H1 (cell line): ENCODE data around the gene KCND3. TPM values are rescaled to one million over a fixed set of nuclear protein-coding genes. Genes with fewer than 3 reads are reported as not detected.

Experiments used
- CTCF ChIA-PET: fragments of 300-600 bp; sonication (Branson Sonifier 250); formaldehyde crosslinking; loops from one replicate; lab custom pipeline; 2021; ENCODE audit not compliant: partially characterized antibody; lab: Charles Lee
- POLR2A ChIA-PET: fragments of 300-600 bp; sonication (Branson Sonifier 250); formaldehyde crosslinking; loops from one replicate; lab custom pipeline; 2021; ENCODE audit warnings: inconsistent platforms; ENCODE audit not compliant: partially characterized antibody; lab: Charles Lee
- DNase-seq, 2 experiments: peaks; one replicate each; pipeline versions ENCODE4 v3.0.0 to v3.0.0-alpha.2; 2010 to 2022; ENCODE audit warnings: low spot score in 2 of 2, low read depth in 1 of 2, mixed read lengths in 1 of 2
- FAIRE-seq: peaks from 2 replicates; lab custom pipeline; 2011; peaks lifted over from hg19 to GRCh38; lab: Jason Lieb, UNC
- H2AFZ ChIP-seq: 2 replicates; pipeline ENCODE4 v1.8.1; 2012; ENCODE audit warnings: low read length, inconsistent platforms
- H2AK5ac ChIP-seq: 2 replicates; pipeline ENCODE4 v1.6.1; 2013; ENCODE audit warnings: low read depth, low read length
- H2BK120ac ChIP-seq: replicated peaks from 2 replicates; pipeline ENCODE3; 2013; ENCODE audit warnings: low read depth, low read length, inconsistent platforms
- H2BK12ac ChIP-seq: 2 replicates; pipeline ENCODE4 v1.6.1; 2013; ENCODE audit warnings: low read depth, low read length
- H2BK15ac ChIP-seq: 2 replicates; pipeline ENCODE4 v1.6.1; 2013; ENCODE audit warnings: low read length
- H2BK20ac ChIP-seq: 2 replicates; pipeline ENCODE4 v1.6.1; 2013; ENCODE audit warnings: low read length
- H2BK5ac ChIP-seq: 2 replicates; pipeline ENCODE4 v1.6.1; 2013; ENCODE audit warnings: low read depth, low read length
- H3K14ac ChIP-seq: 2 replicates; pipeline ENCODE4 v1.6.1; 2013; ENCODE audit warnings: inconsistent platforms; ENCODE audit not compliant: insufficient read length
- H3K18ac ChIP-seq: 2 replicates; pipeline ENCODE4 v1.6.1; 2013; ENCODE audit warnings: low read length; ENCODE audit errors: extremely low read depth
- H3K23ac ChIP-seq: 2 replicates; pipeline ENCODE4 v1.6.1; 2013; ENCODE audit warnings: inconsistent platforms; ENCODE audit not compliant: insufficient read length
- H3K23me2 ChIP-seq: 2 replicates; pipeline ENCODE4 v1.6.1; 2013; ENCODE audit warnings: low read depth, low read length
- H3K27ac ChIP-seq: 2 replicates; pipeline ENCODE4 v1.6.1; 2011; ENCODE audit warnings: low read depth, low read length, inconsistent platforms
- H3K27me3 ChIP-seq, 4 experiments: replicated peaks in 1 of 4; 1 replicate in 1 of 4; 2 replicates in 3 of 4; pipeline versions ENCODE4 v1.6.1 to v1.8.1; 2011 to 2013; ENCODE audit warnings: low read length in 3 of 4, mild to moderate bottlenecking in 3 of 4, inconsistent platforms in 2 of 4, mixed read lengths in 2 of 4, moderate library complexity in 1 of 4; ENCODE audit not compliant: control insufficient read depth in 3 of 4, insufficient read depth in 3 of 4; ENCODE audit errors: extremely low read depth in 1 of 4
- H3K36me3 ChIP-seq, 4 experiments: 2 replicates each; pipeline versions ENCODE4 v1.6.1 to v1.8.1; 2011 to 2013; ENCODE audit warnings: mild to moderate bottlenecking in 4 of 4, low read length in 3 of 4, moderate library complexity in 2 of 4, control low read depth in 1 of 4, inconsistent platforms in 1 of 4; ENCODE audit not compliant: insufficient read depth in 4 of 4, control insufficient read depth in 2 of 4
- H3K4ac ChIP-seq: replicated peaks from 2 replicates; pipeline ENCODE3; 2013; ENCODE audit warnings: low read length, low read depth, mixed read lengths, inconsistent platforms; ENCODE audit not compliant: insufficient read length
- H3K4me1 ChIP-seq, 4 experiments: replicated peaks in 1 of 4; 1 replicate in 1 of 4; 2 replicates in 3 of 4; pipeline versions ENCODE4 v1.6.1 to v1.8.1; 2011 to 2013; ENCODE audit warnings: low read length in 3 of 4, inconsistent platforms in 2 of 4, mixed read lengths in 1 of 4; ENCODE audit not compliant: insufficient read depth in 4 of 4, control insufficient read depth in 3 of 4
- H3K4me2 ChIP-seq, 2 experiments: 2 replicates each; pipeline versions ENCODE4 v1.6.1 to v1.8.1; 2011 to 2013; ENCODE audit warnings: low read depth in 2 of 2, low read length in 2 of 2, control low read depth in 1 of 2, inconsistent platforms in 1 of 2, mild to moderate bottlenecking in 1 of 2; ENCODE audit not compliant: insufficient read depth in 1 of 2
- H3K4me3 ChIP-seq, 4 experiments: fragments of 200-600, 300-600 bp in 1 of 4; sonication (generic), shearing (Covaris generic), sonication (Bioruptor Twin) in 1 of 4; 2 replicates each; pipeline versions ENCODE4 v1.5.1 to v1.8.1; 2011 to 2016; ENCODE audit warnings: low read length in 4 of 4, low read depth in 3 of 4, control low read depth in 2 of 4, inconsistent platforms in 2 of 4, mild to moderate bottlenecking in 2 of 4, mixed read lengths in 1 of 4, moderate library complexity in 1 of 4; ENCODE audit not compliant: insufficient read depth in 2 of 4; ENCODE audit errors: extremely low read depth in 1 of 4
- H3K56ac ChIP-seq: replicated peaks from 2 replicates; pipeline ENCODE3; 2013; ENCODE audit warnings: low read depth, mild to moderate bottlenecking, mixed read lengths, low read length, inconsistent platforms; ENCODE audit not compliant: insufficient read length
- H3K79me1 ChIP-seq: 2 replicates; pipeline ENCODE4 v1.6.1; 2013; ENCODE audit warnings: low read depth, low read length, control low read depth
- H3K79me2 ChIP-seq, 2 experiments: 2 replicates each; pipeline versions ENCODE4 v1.6.1 to v1.8.1; 2012 to 2013; ENCODE audit warnings: low read length in 2 of 2, mild to moderate bottlenecking in 2 of 2, inconsistent platforms in 1 of 2; ENCODE audit not compliant: insufficient read depth in 2 of 2, control insufficient read depth in 1 of 2
- H3K9ac ChIP-seq, 4 experiments: replicated peaks in 1 of 4; 1 replicate in 1 of 4; 2 replicates in 3 of 4; pipeline versions ENCODE4 v1.6.1 to v1.8.1; 2011 to 2013; ENCODE audit warnings: low read depth in 3 of 4, low read length in 3 of 4, control low read depth in 2 of 4, mild to moderate bottlenecking in 2 of 4, moderate library complexity in 2 of 4, inconsistent platforms in 1 of 4; ENCODE audit errors: extremely low read depth in 1 of 4
- H3K9me3 ChIP-seq, 2 experiments: 2 replicates each; pipeline versions ENCODE4 v1.6.1 to v1.8.1; 2012 to 2013; ENCODE audit warnings: mild to moderate bottlenecking in 2 of 2, moderate library complexity in 2 of 2, control low read depth in 1 of 2, inconsistent platforms in 1 of 2, low read depth in 1 of 2, low read length in 1 of 2, mixed read lengths in 1 of 2; ENCODE audit not compliant: insufficient read depth in 2 of 2
- H4K20me1 ChIP-seq, 2 experiments: replicated peaks in 1 of 2; 2 replicates each; pipeline versions ENCODE3 to v1.8.1; 2011 to 2013; ENCODE audit warnings: inconsistent platforms in 2 of 2, low read length in 2 of 2, mild to moderate bottlenecking in 1 of 2; ENCODE audit not compliant: insufficient read depth in 2 of 2, control insufficient read depth in 1 of 2
- H4K5ac ChIP-seq: 2 replicates; pipeline ENCODE4 v1.6.1; 2013; ENCODE audit warnings: low read length, low read depth, mixed read lengths, inconsistent platforms; ENCODE audit not compliant: insufficient read length
- H4K8ac ChIP-seq: 2 replicates; pipeline ENCODE4 v1.8.0; 2013; ENCODE audit warnings: mild to moderate bottlenecking, moderate library complexity, low read length, inconsistent platforms; ENCODE audit not compliant: insufficient read depth; ENCODE audit errors: extremely low read depth
- H4K91ac ChIP-seq: replicated peaks from 2 replicates; pipeline ENCODE3; 2013; ENCODE audit warnings: low read length, mixed read lengths, inconsistent platforms; ENCODE audit not compliant: insufficient read length
- RXRA ChIP-seq: IDR thresholded peaks from 2 replicates; pipeline ENCODE4 v1.6.1; 2011; ENCODE audit warnings: low read depth, mild to moderate bottlenecking, low read length, moderate library complexity; ENCODE audit not compliant: insufficient read depth
- SAP30 ChIP-seq: fragments of 300-600 bp; sonication (generic); IDR thresholded peaks from 2 replicates; pipeline ENCODE4 v1.7.1; 2012; ENCODE audit warnings: low read length, moderate library complexity, mild to moderate bottlenecking, inconsistent platforms; ENCODE audit not compliant: insufficient read depth, insufficient replicate concordance
- WGBS, 2 experiments: shearing (Covaris generic) in 1 of 2; methylation state at CpG; one replicate each; pipeline versions ENCODE4 v1.1.6 to v1.1.7; 2013 to 2015; ENCODE audit warnings: low lambda C conversion rate in 2 of 2, mixed read lengths in 2 of 2, inconsistent platforms in 1 of 2, low coverage in 1 of 2, missing lambda C conversion rate in 1 of 2; ENCODE audit not compliant: insufficient replicate concordance in 2 of 2, insufficient coverage in 1 of 2, insufficient read length in 1 of 2; ENCODE audit errors: extremely low coverage in 1 of 2, missing lambda C conversion rate in 1 of 2; 5-methylcytosine and 5-hydroxymethylcytosine counted together
- polyA plus RNA-seq, 7 experiments: library from polyadenylated mRNA; depleted of rRNA in 3 of 7; stranded (reverse) in 5 of 7; unstranded in 2 of 7; fragments of >200 nt in 5 of 7; fragments of 200-250 nt in 2 of 7; gene quantifications; 1 replicate in 5 of 7; 2 replicates in 1 of 7; 4 replicates in 1 of 7; pipeline versions ENCODE4 v1.2.1 to v1.2.3, GENCODE V29; 2011 to 2013; ENCODE audit warnings: missing spikeins in 2 of 7, mixed read lengths in 2 of 7
- total RNA-seq: library from RNA; stranded (reverse); fragmentation: NEBNext Ultra II Directional; extraction: Animal tissue kit (Norgen Biotek cat#: 25700); gene quantifications from 2 replicates; pipeline ENCODE4 v1.2.1, GENCODE V29; 2021

The KCND3 gene
- total and polyA plus RNA-seq, 2 of the 8 experiments (the other 6 are each of a cell fraction or from before 2014, with no cell fraction given), result 0.14 to 0.48 TPM

- WGBS, 2 experiments, result 81% methylated on average over 3 of the region's 3 CpGs; no CpG with 5 or more reads in 1 of the 2 experiments
- Histone ChIP-seq H3K4me2 (no peak overlapping the region), H3K4me1 (no peaks in the 10 kb centered on the region; a peak in 1 of 7 replicates), H3K79me2 (no peaks in the 10 kb centered on the region), H3K27ac (no peak overlapping the region), H4K91ac (no peak overlapping the region), H2BK12ac (no peak overlapping the region), H3K4me3 (no peak overlapping the region), H3K14ac (no peak overlapping the region), H2BK20ac (no peak overlapping the region), H2BK120ac (no peak overlapping the region), H2BK5ac (no peak overlapping the region), H3K23me2 (no peaks in the 10 kb centered on the region), H2AK5ac (no peak overlapping the region), H3K4ac (no peak overlapping the region), H4K20me1 (no peaks in the 10 kb centered on the region), H3K79me1 (no peaks in the 10 kb centered on the region), H3K56ac (no peak overlapping the region), H3K18ac (no peak overlapping the region), H3K36me3 (no peaks in the 10 kb centered on the region), H2BK15ac (no peak overlapping the region), H4K5ac (no peak overlapping the region), H4K8ac (no peak overlapping the region), H3K27me3 (no peaks in the 10 kb centered on the region), H3K9me3 (no peaks in the 10 kb centered on the region), H3K9ac (no peak overlapping the region), H2AFZ (no peak overlapping the region), H3K23ac (no peak overlapping the region)
- TF ChIP-seq RXRA, result no peak
- TF ChIP-seq SAP30, result no peak
- POLR2A ChIA-PET, result no interaction called here
- CTCF ChIA-PET, result interaction anchor here (0.7 to 1.3 kb wide), 2 partner anchors 88 to 96 kb away, joined by 3 to 4 read pairs; no protein-coding TSS in a partner anchor
- peak; percentile 55 for FAIRE-seq
- DNase-seq, result no peak
Observed at GRCh38 chr1:111864862-111865261, 124.6 kb downstream of the KCND3 start.
